Measurements from ENCODE around the gene TRAPPC12.

TRAPPC12 gene

GRCh38 chr2:3523551-3524041 lies 144.1 kb downstream of the TRAPPC12 start:
- DNase-seq (ENCODE audit: low read depth) = peak; percentile 56
- TF ChIP-seq CTCF (conservative IDR thresholded peaks at IDR 0.05; ENCODE audit: low read length) = no peak
- no peak overlapping the region for H3K4me3 ChIP-seq (ENCODE audit: low read length)

GRCh38 chr2:3526871-3527270 lies 147.4 kb downstream of the TRAPPC12 start:
- no peak for TF ChIP-seq CTCF (conservative IDR thresholded peaks at IDR 0.05; ENCODE audit: low read length)
- no peak for DNase-seq (ENCODE audit: low read depth)
- no peak overlapping the region for H3K4me3 ChIP-seq (ENCODE audit: low read length)

- no peak for TF ChIP-seq CTCF (conservative IDR thresholded peaks at IDR 0.05; ENCODE audit: low read length)
- no peak for DNase-seq (ENCODE audit: low read depth)
- H3K4me3 ChIP-seq (ENCODE audit: low read length) = no peak overlapping the region
Measured at GRCh38 chr2:3527886-3528785, 148.6 kb downstream of the TRAPPC12 start.

Data from AG10803 (cell line).